HepG2 (cell line): Measurements from ENCODE around the gene DNAJC7. TPM values are rescaled to one million over a fixed set of nuclear protein-coding genes. Genes with fewer than 3 reads are reported as not detected.
A peak's percentile ranks its signal among the peaks of the same experiment; 100 is the strongest.

Source experiments
- FOXK2 ChIP-seq: fragments of 450-650 bp; IDR thresholded peaks from 2 replicates; pipeline ENCODE4 v1.6.1; 2016
- FOXP1 ChIP-seq, 2 experiments: fragments of 450-650 bp in 1 of 2; IDR thresholded peaks; 2 replicates each; pipeline ENCODE4 v1.6.1; 2017 to 2018; ENCODE audit warnings: antibody characterized with exemption in 1 of 2
- GATAD1 ChIP-seq: IDR thresholded peaks from 2 replicates; pipeline ENCODE4 v1.6.1; 2016; ENCODE audit warnings: missing genetic modification reagents, missing compliant biosample characterization
- NBN ChIP-seq: fragments of 450-650 bp; conservative IDR thresholded peaks from 2 replicates; pipeline ENCODE4 v1.6.1; 2017
- SCMH1 ChIP-seq: sonication (generic); formaldehyde crosslinking; IDR thresholded peaks from 2 replicates; pipeline ENCODE4 v1.9.0; 2021; ENCODE audit warnings: missing genetic modification reagents, mild to moderate bottlenecking, borderline replicate concordance
- YEATS2 ChIP-seq: sonication (generic); formaldehyde crosslinking; IDR thresholded peaks from 2 replicates; pipeline ENCODE4 v1.4.0; 2020; ENCODE audit warnings: missing genetic modification reagents, borderline replicate concordance
- ZBTB42 ChIP-seq: sonication (generic); formaldehyde crosslinking; IDR thresholded peaks from 2 replicates; pipeline ENCODE4 v1.5.0; 2020; ENCODE audit warnings: mild to moderate bottlenecking, missing genetic modification reagents
- ZNF335 ChIP-seq: sonication (generic); formaldehyde crosslinking; IDR thresholded peaks from 2 replicates; pipeline ENCODE4 v1.4.0; 2020; ENCODE audit warnings: missing genetic modification reagents
- ZNF484 ChIP-seq: sonication (generic); formaldehyde crosslinking; IDR thresholded peaks from 2 replicates; pipeline ENCODE4 v1.5.1; 2020; ENCODE audit warnings: mild to moderate bottlenecking, low read depth, missing genetic modification reagents, borderline replicate concordance
- ZNF615 ChIP-seq: sonication (generic); formaldehyde crosslinking; IDR thresholded peaks from 2 replicates; pipeline ENCODE4 v1.5.0; 2020; ENCODE audit warnings: mild to moderate bottlenecking, missing genetic modification reagents, borderline replicate concordance
- polyA plus RNA-seq, 8 experiments: library from polyadenylated mRNA; depleted of rRNA in 3 of 8; stranded (reverse) in 7 of 8; unstranded in 1 of 8; fragments of >200 nt; fragmentation: Illumina TruSeq in 4 of 8; extraction: Trizol in 4 of 8; gene quantifications; 2 replicates each; pipeline versions ENCODE4 v1.2.1 to v1.2.3, GENCODE V29; 2011 to 2016; ENCODE audit warnings: low read depth in 4 of 8, missing spikeins in 1 of 8, mixed read lengths in 1 of 8; ENCODE audit not compliant: insufficient read depth in 1 of 8
- total RNA-seq, 5 experiments: library from RNA; depleted of rRNA; stranded (reverse); fragments of >200 nt; fragmentation: Illumina TruSeq; extraction: Trizol; gene quantifications; 2 replicates each; pipeline ENCODE4 v1.2.3, GENCODE V29; 2016; ENCODE audit warnings: low read depth in 1 of 5
- TF ChIP-seq, protein P1 (sequence below): sonication (generic); formaldehyde crosslinking; IDR thresholded peaks from 2 replicates; pipeline ENCODE4 v1.8.0; 2022; ENCODE audit warnings: mild to moderate bottlenecking, missing genetic modification reagents
- TF ChIP-seq, protein P2 (sequence below): sonication (generic); formaldehyde crosslinking; IDR thresholded peaks from 2 replicates; pipeline ENCODE4 v1.4.0; 2020; ENCODE audit warnings: mild to moderate bottlenecking, missing genetic modification reagents
- TF ChIP-seq, protein P3 (sequence below): sonication (generic); formaldehyde crosslinking; IDR thresholded peaks from 2 replicates; pipeline ENCODE4 v1.9.0; 2022; ENCODE audit warnings: missing genetic modification reagents, mild to moderate bottlenecking, borderline replicate concordance
- TF ChIP-seq, protein P4 (sequence below): sonication (generic); formaldehyde crosslinking; IDR thresholded peaks from 2 replicates; pipeline ENCODE4 v1.4.0; 2020; ENCODE audit warnings: missing genetic modification reagents, borderline replicate concordance
- TF ChIP-seq, protein P5 (sequence below): IDR thresholded peaks from 2 replicates; pipeline ENCODE4 v1.6.1; 2012; ENCODE audit warnings: low read length, improper control_type of control experiment
- TF ChIP-seq, protein P6 (sequence below): sonication (generic); formaldehyde crosslinking; IDR thresholded peaks from 2 replicates; pipeline ENCODE4 v1.5.0; 2020; ENCODE audit warnings: missing genetic modification reagents
- TF ChIP-seq, protein P7 (sequence below): sonication (generic); formaldehyde crosslinking; IDR thresholded peaks from 2 replicates; pipeline ENCODE4 v1.5.1; 2020; ENCODE audit warnings: mild to moderate bottlenecking, moderate library complexity, missing genetic modification reagents

Gene DNAJC7
- total and polyA plus RNA-seq, 2 of the 13 experiments (the other 11 are each of a cell fraction or from before 2014, with no cell fraction given), result 47.7 to 132 TPM

DNA sequence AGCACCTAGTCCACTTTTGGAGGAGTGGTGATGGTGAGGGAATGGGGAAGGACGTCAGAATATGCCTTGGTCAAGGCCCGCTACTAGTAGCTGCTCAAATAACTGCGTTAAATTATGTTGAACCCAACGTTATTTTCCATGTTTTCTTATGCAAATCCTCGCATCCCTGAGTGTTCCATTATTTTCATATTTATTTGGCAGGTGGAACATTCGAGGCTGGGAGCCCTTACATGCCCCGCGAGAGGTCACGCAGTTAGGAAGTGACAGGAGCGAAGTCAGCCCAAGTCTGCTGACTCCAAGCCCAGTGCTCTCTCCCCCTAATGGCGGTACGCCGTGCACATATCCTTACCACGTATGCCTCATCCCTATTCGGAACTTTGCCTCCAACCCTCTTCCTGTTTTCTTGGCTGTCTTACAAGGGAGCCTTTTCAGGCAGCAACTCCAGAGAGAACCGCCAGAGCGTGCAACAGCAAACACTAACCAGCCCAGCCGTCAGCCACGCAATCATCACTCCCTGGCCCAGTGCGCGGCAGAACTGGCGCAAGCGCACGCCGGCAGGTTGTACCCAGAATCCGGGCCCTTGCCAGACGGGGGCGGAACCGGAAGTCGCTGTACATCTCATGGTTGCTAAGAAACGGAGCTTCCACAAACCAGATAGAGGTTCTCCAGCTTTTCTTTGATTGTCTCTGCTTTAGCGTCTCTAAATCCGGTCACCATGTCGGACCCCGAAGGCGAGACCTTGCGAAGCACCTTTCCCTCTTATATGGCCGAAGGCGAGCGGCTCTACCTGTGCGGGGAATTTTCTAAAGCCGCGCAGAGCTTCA, 87.0 kb downstream of the DNAJC7 start, which contains the start of gene ODAD4 (continued):
- TF ChIP-seq, protein P1, sequence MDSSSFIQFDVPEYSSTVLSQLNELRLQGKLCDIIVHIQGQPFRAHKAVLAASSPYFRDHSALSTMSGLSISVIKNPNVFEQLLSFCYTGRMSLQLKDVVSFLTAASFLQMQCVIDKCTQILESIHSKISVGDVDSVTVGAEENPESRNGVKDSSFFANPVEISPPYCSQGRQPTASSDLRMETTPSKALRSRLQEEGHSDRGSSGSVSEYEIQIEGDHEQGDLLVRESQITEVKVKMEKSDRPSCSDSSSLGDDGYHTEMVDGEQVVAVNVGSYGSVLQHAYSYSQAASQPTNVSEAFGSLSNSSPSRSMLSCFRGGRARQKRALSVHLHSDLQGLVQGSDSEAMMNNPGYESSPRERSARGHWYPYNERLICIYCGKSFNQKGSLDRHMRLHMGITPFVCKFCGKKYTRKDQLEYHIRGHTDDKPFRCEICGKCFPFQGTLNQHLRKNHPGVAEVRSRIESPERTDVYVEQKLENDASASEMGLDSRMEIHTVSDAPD (CRISPR knock-in tag), result 0 out of 2 replicates have a peak, but pooled peaks have one; percentile 43
- TF ChIP-seq FOXP1 (IDR thresholded peaks at IDR 0.05), result no peak
- peak; percentile 77 for TF ChIP-seq FOXP1 (CRISPR knock-in tag; IDR thresholded peaks at IDR 0.05)
- TF ChIP-seq, protein P2, sequence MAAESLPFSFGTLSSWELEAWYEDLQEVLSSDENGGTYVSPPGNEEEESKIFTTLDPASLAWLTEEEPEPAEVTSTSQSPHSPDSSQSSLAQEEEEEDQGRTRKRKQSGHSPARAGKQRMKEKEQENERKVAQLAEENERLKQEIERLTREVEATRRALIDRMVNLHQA (CRISPR knock-in tag), result no peak
- TF ChIP-seq, protein P3, sequence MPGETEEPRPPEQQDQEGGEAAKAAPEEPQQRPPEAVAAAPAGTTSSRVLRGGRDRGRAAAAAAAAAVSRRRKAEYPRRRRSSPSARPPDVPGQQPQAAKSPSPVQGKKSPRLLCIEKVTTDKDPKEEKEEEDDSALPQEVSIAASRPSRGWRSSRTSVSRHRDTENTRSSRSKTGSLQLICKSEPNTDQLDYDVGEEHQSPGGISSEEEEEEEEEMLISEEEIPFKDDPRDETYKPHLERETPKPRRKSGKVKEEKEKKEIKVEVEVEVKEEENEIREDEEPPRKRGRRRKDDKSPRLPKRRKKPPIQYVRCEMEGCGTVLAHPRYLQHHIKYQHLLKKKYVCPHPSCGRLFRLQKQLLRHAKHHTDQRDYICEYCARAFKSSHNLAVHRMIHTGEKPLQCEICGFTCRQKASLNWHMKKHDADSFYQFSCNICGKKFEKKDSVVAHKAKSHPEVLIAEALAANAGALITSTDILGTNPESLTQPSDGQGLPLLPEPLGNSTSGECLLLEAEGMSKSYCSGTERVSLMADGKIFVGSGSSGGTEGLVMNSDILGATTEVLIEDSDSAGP (CRISPR knock-in tag), result peak; percentile 92
- TF ChIP-seq ZNF335, result peak; percentile 52; the same call in 1 of the 2 replicates
- TF ChIP-seq ZNF615 (CRISPR knock-in tag), result 0 out of 2 replicates have a peak, but pooled peaks have one; percentile 18
- TF ChIP-seq, protein P4, sequence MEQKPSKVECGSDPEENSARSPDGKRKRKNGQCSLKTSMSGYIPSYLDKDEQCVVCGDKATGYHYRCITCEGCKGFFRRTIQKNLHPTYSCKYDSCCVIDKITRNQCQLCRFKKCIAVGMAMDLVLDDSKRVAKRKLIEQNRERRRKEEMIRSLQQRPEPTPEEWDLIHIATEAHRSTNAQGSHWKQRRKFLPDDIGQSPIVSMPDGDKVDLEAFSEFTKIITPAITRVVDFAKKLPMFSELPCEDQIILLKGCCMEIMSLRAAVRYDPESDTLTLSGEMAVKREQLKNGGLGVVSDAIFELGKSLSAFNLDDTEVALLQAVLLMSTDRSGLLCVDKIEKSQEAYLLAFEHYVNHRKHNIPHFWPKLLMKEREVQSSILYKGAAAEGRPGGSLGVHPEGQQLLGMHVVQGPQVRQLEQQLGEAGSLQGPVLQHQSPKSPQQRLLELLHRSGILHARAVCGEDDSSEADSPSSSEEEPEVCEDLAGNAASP (CRISPR knock-in tag), result peak; percentile 70
- peak; percentile 28; the same call in 1 of the 2 replicates for TF ChIP-seq ZNF484 (CRISPR knock-in tag)
- no peak for TF ChIP-seq SCMH1 (CRISPR knock-in tag)
- TF ChIP-seq, protein P5, sequence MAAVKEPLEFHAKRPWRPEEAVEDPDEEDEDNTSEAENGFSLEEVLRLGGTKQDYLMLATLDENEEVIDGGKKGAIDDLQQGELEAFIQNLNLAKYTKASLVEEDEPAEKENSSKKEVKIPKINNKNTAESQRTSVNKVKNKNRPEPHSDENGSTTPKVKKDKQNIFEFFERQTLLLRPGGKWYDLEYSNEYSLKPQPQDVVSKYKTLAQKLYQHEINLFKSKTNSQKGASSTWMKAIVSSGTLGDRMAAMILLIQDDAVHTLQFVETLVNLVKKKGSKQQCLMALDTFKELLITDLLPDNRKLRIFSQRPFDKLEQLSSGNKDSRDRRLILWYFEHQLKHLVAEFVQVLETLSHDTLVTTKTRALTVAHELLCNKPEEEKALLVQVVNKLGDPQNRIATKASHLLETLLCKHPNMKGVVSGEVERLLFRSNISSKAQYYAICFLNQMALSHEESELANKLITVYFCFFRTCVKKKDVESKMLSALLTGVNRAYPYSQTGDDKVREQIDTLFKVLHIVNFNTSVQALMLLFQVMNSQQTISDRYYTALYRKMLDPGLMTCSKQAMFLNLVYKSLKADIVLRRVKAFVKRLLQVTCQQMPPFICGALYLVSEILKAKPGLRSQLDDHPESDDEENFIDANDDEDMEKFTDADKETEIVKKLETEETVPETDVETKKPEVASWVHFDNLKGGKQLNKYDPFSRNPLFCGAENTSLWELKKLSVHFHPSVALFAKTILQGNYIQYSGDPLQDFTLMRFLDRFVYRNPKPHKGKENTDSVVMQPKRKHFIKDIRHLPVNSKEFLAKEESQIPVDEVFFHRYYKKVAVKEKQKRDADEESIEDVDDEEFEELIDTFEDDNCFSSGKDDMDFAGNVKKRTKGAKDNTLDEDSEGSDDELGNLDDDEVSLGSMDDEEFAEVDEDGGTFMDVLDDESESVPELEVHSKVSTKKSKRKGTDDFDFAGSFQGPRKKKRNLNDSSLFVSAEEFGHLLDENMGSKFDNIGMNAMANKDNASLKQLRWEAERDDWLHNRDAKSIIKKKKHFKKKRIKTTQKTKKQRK, result no peak
- TF ChIP-seq GATAD1, result peak; percentile 85
- no peak for TF ChIP-seq NBN
- TF ChIP-seq, protein P6, sequence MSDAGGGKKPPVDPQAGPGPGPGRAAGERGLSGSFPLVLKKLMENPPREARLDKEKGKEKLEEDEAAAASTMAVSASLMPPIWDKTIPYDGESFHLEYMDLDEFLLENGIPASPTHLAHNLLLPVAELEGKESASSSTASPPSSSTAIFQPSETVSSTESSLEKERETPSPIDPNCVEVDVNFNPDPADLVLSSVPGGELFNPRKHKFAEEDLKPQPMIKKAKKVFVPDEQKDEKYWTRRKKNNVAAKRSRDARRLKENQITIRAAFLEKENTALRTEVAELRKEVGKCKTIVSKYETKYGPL (CRISPR knock-in tag), result peak; percentile 76; the same call in 1 of the 2 replicates
- TF ChIP-seq ZBTB42 (CRISPR knock-in tag), result peak; percentile 63; the same call in 1 of the 2 replicates
- TF ChIP-seq, protein P7, sequence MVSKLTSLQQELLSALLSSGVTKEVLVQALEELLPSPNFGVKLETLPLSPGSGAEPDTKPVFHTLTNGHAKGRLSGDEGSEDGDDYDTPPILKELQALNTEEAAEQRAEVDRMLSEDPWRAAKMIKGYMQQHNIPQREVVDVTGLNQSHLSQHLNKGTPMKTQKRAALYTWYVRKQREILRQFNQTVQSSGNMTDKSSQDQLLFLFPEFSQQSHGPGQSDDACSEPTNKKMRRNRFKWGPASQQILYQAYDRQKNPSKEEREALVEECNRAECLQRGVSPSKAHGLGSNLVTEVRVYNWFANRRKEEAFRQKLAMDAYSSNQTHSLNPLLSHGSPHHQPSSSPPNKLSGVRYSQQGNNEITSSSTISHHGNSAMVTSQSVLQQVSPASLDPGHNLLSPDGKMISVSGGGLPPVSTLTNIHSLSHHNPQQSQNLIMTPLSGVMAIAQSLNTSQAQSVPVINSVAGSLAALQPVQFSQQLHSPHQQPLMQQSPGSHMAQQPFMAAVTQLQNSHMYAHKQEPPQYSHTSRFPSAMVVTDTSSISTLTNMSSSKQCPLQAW (CRISPR knock-in tag), result peak; percentile 90
- TF ChIP-seq YEATS2, result peak; percentile 92
- TF ChIP-seq FOXK2, result peak; percentile 47; the same call in 1 of the 2 replicates
